ENCODE results near the gene PPM1H. TPM values are rescaled to one million over a fixed set of nuclear protein-coding genes. Genes with fewer than 3 reads are reported as not detected.
"Not testable (repeated sequence)": the region's sequence is repeated elsewhere in the genome, so short reads cannot be mapped to it uniquely, and the experiment has no call there.

PPM1H gene
- total RNA-seq (2014; rRNA removed; shearing (Covaris generic)), result 0.10 and 1.1 TPM in 2 replicates

GRCh38 chr12:62934799-62935674 lies at the start of gene PPM1H:
Gene PPM1H (minus strand): TSS chr12:62935150. CDS start chr12:62934736, 414 bp downstream.
- peak; percentile 19 for DNase-seq (ENCODE audit: low read depth)

GRCh38 chr12:62983594-62983993 lies 48.6 kb upstream of the PPM1H start:
- DNase-seq (ENCODE audit: low read depth), result no peak

GRCh38 chr12:62978768-62979167 lies 43.8 kb upstream of the PPM1H start:
- no peak for DNase-seq (ENCODE audit: low read depth)

GRCh38 chr12:62977883-62978282 lies 42.9 kb upstream of the PPM1H start:
- no peak for DNase-seq (ENCODE audit: low read depth)

- peak; percentile 39 for DNase-seq (ENCODE audit: low read depth)
These were observed 42.5 kb upstream of the PPM1H start for GRCh38 chr12:62977418-62977817.

GRCh38 chr12:62976110-62976662 lies 41.2 kb upstream of the PPM1H start:
- no peak for DNase-seq (ENCODE audit: low read depth)

- no peak for DNase-seq (ENCODE audit: low read depth)
These were observed 37.0 kb upstream of the PPM1H start for GRCh38 chr12:62971769-62972525.

GRCh38 chr12:62969695-62970094 lies 34.7 kb upstream of the PPM1H start:
- no peak for DNase-seq (ENCODE audit: low read depth)

- no peak for DNase-seq (ENCODE audit: low read depth)
These were observed 32.8 kb upstream of the PPM1H start for GRCh38 chr12:62967701-62968100.

GRCh38 chr12:62966990-62967506 lies 32.1 kb upstream of the PPM1H start:
- DNase-seq (ENCODE audit: low read depth), result no peak

GRCh38 chr12:62966446-62966989 lies 31.6 kb upstream of the PPM1H start:
- not testable (repeated sequence) for DNase-seq (ENCODE audit: low read depth)

GRCh38 chr12:62965700-62966099 lies 30.8 kb upstream of the PPM1H start:
- not testable (repeated sequence) for DNase-seq (ENCODE audit: low read depth)

- DNase-seq (ENCODE audit: low read depth), result not testable (repeated sequence)
These were observed 30.3 kb upstream of the PPM1H start for GRCh38 chr12:62965242-62965641.

GRCh38 chr12:62963486-62964041 lies 28.6 kb upstream of the PPM1H start:
- DNase-seq (ENCODE audit: low read depth), result no peak

- DNase-seq (ENCODE audit: low read depth), result no peak
These were observed 25.4 kb upstream of the PPM1H start for GRCh38 chr12:62960324-62960723.

- no peak for DNase-seq (ENCODE audit: low read depth)
These were observed 24.8 kb upstream of the PPM1H start for GRCh38 chr12:62959745-62960144.

GRCh38 chr12:62957233-62957953 lies 22.4 kb upstream of the PPM1H start:
- DNase-seq (ENCODE audit: low read depth), result no peak

- no peak for DNase-seq (ENCODE audit: low read depth)
These were observed 20.7 kb upstream of the PPM1H start for GRCh38 chr12:62955678-62956077.

GRCh38 chr12:62950317-62950716 lies 15.4 kb upstream of the PPM1H start:
- DNase-seq (ENCODE audit: low read depth), result no peak

GRCh38 chr12:62948123-62948522 lies 13.2 kb upstream of the PPM1H start:
- no peak for DNase-seq (ENCODE audit: low read depth)

- DNase-seq (ENCODE audit: low read depth), result no peak
These were observed 12.4 kb upstream of the PPM1H start for GRCh38 chr12:62947364-62947763.

All from RPMI7951 (cell line).